Calu3 (cell line): Measurements from ENCODE around the gene USH2A. TPM values are rescaled to one million over a fixed set of nuclear protein-coding genes. Genes with fewer than 3 reads are reported as not detected.

Experiments
- BruUV-seq: library from RNA; stranded (reverse); fragments of 400-500 nt; replicated peaks from 2 replicates; lab custom pipeline; 2021; lab: Mats Ljungman, UMichigan
- CTCF ChIA-PET: fragments of 300-600 bp; sonication (Branson Sonifier 250); formaldehyde crosslinking; loops from one replicate; lab custom pipeline; 2022; ENCODE audit warnings: antibody characterized with exemption; lab: Charles Lee
- DNase-seq: peaks from one replicate; pipeline ENCODE4 v3.0.0; 2022
- H3K27ac Mint-ChIP-seq: one replicate; pipeline ENCODE4 v1.8.0; 2022; ENCODE audit warnings: mixed read lengths; ENCODE audit not compliant: unreplicated experiment
- H3K27me3 Mint-ChIP-seq: one replicate; pipeline ENCODE4 v1.8.0; 2022; ENCODE audit warnings: mixed read lengths; ENCODE audit not compliant: unreplicated experiment
- H3K36me3 Mint-ChIP-seq: one replicate; pipeline ENCODE4 v1.8.0; 2022; ENCODE audit warnings: mild to moderate bottlenecking, moderate library complexity, mixed read lengths; ENCODE audit not compliant: insufficient read depth, unreplicated experiment
- H3K4me1 Mint-ChIP-seq: one replicate; pipeline ENCODE4 v1.8.0; 2022; ENCODE audit warnings: mild to moderate bottlenecking, low read depth, mixed read lengths; ENCODE audit not compliant: unreplicated experiment
- H3K4me3 Mint-ChIP-seq: one replicate; pipeline ENCODE4 v1.8.0; 2022; ENCODE audit warnings: mild to moderate bottlenecking, low read depth, moderate library complexity, mixed read lengths; ENCODE audit not compliant: unreplicated experiment
- H3K9me3 Mint-ChIP-seq: one replicate; pipeline ENCODE4 v1.8.0; 2022; ENCODE audit warnings: low read depth, mixed read lengths; ENCODE audit not compliant: unreplicated experiment
- CTCF ChIP-seq: fragments of 200-600 bp; IDR thresholded peaks from one replicate; pipeline ENCODE4 v1.8.0; 2022; ENCODE audit warnings: antibody characterized with exemption; ENCODE audit not compliant: unreplicated experiment
- intact Hi-C: fragments of 100-400 bp; cut with micrococcal nuclease; formaldehyde crosslinking; loops from one replicate; pipeline ENCODE4 v1.10.0; 2022; ENCODE audit not compliant: unreplicated experiment
- total RNA-seq: library from RNA; stranded (reverse); gene quantifications from 2 replicates; pipeline ENCODE4 v1.2.3, GENCODE V29; 2022

Gene USH2A
- total RNA-seq, 1 experiment from 2014 or later: not detected

- Mint-ChIP-seq H3K27me3 (no peaks in the 10 kb centered on the region), H3K36me3 (no peaks in the 10 kb centered on the region), H3K9me3 (peaks cover 7% of the 10 kb centered on the region), H3K4me3 (peak overlapping the region; percentile 43), H3K4me1 (peaks cover 18% of the 10 kb centered on the region), H3K27ac (peak overlapping the region; percentile 36)
- BruUV-seq: no TSS peak
- TF ChIP-seq CTCF: no peak
- no peak for DNase-seq
- intact Hi-C loops: no loop called here
- CTCF ChIA-PET: no interaction called here
These were observed 578.5 kb downstream of the USH2A start for GRCh38 chr1:215844777-215845176.

DNA sequence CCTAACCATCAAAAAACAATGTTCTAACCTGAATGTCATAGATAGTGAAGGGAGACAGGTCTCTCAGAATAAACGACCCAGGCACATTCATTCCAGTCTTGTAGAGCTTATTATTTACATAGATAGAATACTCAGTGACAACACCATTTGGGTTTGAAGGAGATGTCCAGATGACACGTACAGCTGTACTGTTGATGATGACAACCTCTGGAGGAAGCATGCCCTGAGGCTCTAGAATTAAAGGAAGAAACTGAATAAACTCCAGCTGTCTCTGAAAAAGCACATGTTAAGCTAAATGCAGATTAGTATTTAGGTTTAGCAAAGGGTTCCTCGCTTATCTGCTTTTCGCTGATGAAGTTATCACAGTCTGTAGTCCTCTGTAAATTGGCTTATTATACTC lies 579.0 kb downstream of the USH2A start:
- no peaks in the 10 kb centered on the region for H3K36me3 Mint-ChIP-seq
- peaks cover 6% of the 10 kb centered on the region for H3K9me3 Mint-ChIP-seq
- TF ChIP-seq CTCF: no peak
- BruUV-seq: no TSS peak
- DNase-seq: no peak
- CTCF ChIA-PET: no interaction called here
- no peak overlapping the region for H3K4me3 Mint-ChIP-seq
- H3K27me3 Mint-ChIP-seq: no peaks in the 10 kb centered on the region
- H3K27ac Mint-ChIP-seq: no peak overlapping the region
- peaks cover 18% of the 10 kb centered on the region for H3K4me1 Mint-ChIP-seq
- intact Hi-C loops: no loop called here

GRCh38 chr1:215842905-215843304 lies 580.3 kb downstream of the USH2A start:
- Mint-ChIP-seq H3K4me3 (no peak overlapping the region), H3K9me3 (peaks cover 3% of the 10 kb centered on the region), H3K4me1 (peaks cover 18% of the 10 kb centered on the region), H3K27ac (no peak overlapping the region), H3K36me3 (no peaks in the 10 kb centered on the region), H3K27me3 (no peaks in the 10 kb centered on the region)
- CTCF ChIA-PET: no interaction called here
- no peak for TF ChIP-seq CTCF
- no TSS peak for BruUV-seq
- no peak for DNase-seq
- intact Hi-C loops: no loop called here

GRCh38 chr1:215835951-215836350 lies 587.3 kb downstream of the USH2A start:
- Mint-ChIP-seq H3K27me3 (no peaks in the 10 kb centered on the region), H3K4me1 (no peaks in the 10 kb centered on the region), H3K4me3 (no peak overlapping the region), H3K36me3 (no peaks in the 10 kb centered on the region), H3K27ac (no peak overlapping the region), H3K9me3 (peaks cover 3% of the 10 kb centered on the region)
- no peak for DNase-seq
- CTCF ChIA-PET: no interaction called here
- BruUV-seq: no TSS peak
- intact Hi-C loops: no loop called here
- TF ChIP-seq CTCF: no peak
